ENCODE measurements around the gene HDHD5. TPM values are rescaled to one million over a fixed set of nuclear protein-coding genes. Genes with fewer than 3 reads are reported as not detected.
A peak's percentile ranks its signal among the peaks of the same experiment; 100 is the strongest.

HDHD5 gene
- total and polyA plus RNA-seq, 2 of the 13 experiments (the other 11 are each of a cell fraction or from before 2014, with no cell fraction given): not detected

DNA sequence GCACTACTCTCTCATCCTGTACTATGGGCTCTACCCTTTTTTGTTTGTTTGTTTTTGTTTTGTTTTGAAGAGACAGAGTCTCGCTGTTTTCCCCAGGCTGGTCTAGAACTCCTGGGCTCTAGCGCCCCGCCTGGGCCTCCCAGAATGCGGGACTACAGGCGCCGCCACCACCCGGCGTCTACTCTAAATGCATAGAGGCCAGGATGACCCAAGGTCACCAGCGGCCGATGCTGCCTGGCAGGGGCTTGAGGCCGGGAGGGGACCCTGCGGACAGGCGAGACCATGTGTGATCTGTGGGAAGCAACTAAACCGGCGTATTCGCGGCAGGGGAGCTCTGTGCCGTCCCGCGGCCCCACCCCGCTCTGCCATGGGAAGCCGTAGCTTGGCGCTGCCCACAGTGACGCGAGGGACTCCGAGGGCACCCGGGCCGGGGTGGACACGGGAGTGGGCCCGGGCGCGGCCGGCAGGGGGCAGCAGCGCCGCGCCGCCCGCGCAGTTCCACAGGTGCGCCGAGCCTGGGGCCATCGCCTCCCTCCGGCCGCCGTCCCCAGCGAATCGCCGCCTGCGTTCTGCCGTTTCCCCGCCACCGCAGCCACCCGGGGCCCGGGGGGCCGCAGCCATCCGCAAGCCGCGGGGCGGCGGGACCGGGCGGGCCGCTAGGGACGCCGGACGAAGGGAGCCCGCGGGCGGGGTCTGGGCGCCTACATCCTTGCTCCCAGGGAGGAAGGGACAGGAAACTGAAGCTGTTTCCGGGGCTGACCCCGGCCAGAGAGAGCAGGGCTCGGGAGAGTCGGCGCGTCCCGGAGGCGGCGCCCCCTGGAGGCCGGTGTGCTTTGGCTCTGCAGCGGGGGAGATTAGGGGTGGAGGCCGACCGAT, 12.3 kb upstream of the HDHD5 start (continued):
- TF ChIP-seq, protein P1, sequence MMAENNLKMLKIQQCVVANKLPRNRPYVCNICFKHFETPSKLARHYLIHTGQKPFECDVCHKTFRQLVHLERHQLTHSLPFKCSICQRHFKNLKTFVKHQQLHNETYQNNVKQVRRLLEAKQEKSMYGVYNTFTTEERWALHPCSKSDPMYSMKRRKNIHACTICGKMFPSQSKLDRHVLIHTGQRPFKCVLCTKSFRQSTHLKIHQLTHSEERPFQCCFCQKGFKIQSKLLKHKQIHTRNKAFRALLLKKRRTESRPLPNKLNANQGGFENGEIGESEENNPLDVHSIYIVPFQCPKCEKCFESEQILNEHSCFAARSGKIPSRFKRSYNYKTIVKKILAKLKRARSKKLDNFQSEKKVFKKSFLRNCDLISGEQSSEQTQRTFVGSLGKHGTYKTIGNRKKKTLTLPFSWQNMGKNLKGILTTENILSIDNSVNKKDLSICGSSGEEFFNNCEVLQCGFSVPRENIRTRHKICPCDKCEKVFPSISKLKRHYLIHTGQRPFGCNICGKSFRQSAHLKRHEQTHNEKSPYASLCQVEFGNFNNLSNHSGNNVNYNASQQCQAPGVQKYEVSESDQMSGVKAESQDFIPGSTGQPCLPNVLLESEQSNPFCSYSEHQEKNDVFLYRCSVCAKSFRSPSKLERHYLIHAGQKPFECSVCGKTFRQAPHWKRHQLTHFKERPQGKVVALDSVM (CRISPR knock-in tag; IDR thresholded peaks at IDR 0.05): no peak; the same call in 1 of the 2 replicates
- TF ChIP-seq GLI4 (CRISPR knock-in tag; IDR thresholded peaks at IDR 0.05; ENCODE audit: borderline replicate concordance): no peak
- TF ChIP-seq MXD3 (CRISPR knock-in tag; IDR thresholded peaks at IDR 0.05): no peak
- TF ChIP-seq ZUFSP (CRISPR knock-in tag; IDR thresholded peaks at IDR 0.05; ENCODE audit: borderline replicate concordance): no peak
- no peak for TF ChIP-seq SMAD3 (CRISPR knock-in tag; IDR thresholded peaks at IDR 0.05)
- 0 out of 2 replicates have a peak, but pooled peaks have one; percentile 54 for TF ChIP-seq ZNF33B (CRISPR knock-in tag; IDR thresholded peaks at IDR 0.05)
- no peak for TF ChIP-seq BRCA1 (CRISPR knock-in tag; IDR thresholded peaks at IDR 0.05)
- peak; percentile 55; the same call in 1 of the 2 replicates for TF ChIP-seq ESRRA (CRISPR knock-in tag; IDR thresholded peaks at IDR 0.05; ENCODE audit: low read depth)
- TF ChIP-seq ZNF614 (CRISPR knock-in tag; IDR thresholded peaks at IDR 0.05; ENCODE audit: borderline replicate concordance): no peak
- no peak for TF ChIP-seq ARNT (IDR thresholded peaks at IDR 0.05)
- no peak for TF ChIP-seq ZBTB40 (IDR thresholded peaks at IDR 0.05)
- TF ChIP-seq ZBTB40 (CRISPR knock-in tag; IDR thresholded peaks at IDR 0.05): no peak
- TF ChIP-seq MEIS2 (CRISPR knock-in tag; IDR thresholded peaks at IDR 0.05): no peak

Measured in HepG2 (cell line).